GOT3 (cell line): ENCODE results near the gene PABPN1.

Source experiments
- DNase-seq: peaks from one replicate; lab custom pipeline; 2025; ENCODE audit warnings: mixed read lengths; lab: John Stamatoyannopoulos, UW

PABPN1 gene

DNA sequence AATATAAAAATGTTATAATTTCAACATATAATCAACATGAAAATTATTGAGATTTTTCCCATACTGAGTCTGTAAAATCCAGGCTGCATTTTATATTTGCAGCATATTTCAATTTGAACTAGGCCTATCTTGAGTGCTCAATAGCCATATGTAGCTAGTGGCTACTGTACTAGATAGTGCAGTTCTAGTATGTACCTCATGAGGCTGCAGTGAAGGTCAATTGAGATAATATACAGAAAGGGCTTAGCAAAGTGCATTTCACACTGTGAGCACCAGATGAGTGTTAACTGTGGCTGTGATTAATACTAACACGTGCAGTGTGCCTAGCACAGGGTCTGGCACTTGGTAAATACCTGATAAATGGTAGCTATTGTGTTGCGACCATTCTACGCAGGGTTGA lies 36.8 kb downstream of the PABPN1 start:
- DNase-seq = no peak

DNA sequence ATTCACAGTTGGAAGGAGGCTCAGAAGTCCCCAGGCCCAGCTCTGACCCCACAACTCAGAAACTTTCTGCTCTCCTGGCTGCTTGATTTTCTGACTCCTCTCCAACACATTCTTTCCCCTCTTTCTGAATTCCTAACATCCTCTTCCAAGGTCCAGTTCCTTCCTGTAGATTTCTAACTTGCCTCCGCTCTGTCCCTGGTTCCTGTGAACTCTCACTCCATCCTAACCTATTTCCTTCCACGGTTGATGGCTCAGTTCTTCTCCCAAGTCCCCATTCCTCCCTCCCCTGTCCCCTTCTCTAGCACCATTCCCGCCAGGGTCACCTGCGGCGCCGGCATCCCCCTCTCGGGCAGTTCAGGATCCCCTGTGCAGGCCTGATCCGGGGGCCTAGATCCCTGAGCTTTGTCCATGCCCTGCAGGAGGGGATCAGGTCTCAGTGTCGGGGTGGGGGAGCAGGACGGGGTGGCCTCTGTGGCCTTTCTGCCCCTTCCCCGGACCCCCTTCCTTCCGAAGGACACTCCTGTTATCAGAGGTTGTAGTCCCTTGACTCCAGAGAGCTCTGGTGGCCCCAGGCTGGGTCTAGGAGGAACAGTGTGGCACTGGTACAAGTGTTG lies 37.4 kb downstream of the PABPN1 start:
- no peak for DNase-seq

DNA sequence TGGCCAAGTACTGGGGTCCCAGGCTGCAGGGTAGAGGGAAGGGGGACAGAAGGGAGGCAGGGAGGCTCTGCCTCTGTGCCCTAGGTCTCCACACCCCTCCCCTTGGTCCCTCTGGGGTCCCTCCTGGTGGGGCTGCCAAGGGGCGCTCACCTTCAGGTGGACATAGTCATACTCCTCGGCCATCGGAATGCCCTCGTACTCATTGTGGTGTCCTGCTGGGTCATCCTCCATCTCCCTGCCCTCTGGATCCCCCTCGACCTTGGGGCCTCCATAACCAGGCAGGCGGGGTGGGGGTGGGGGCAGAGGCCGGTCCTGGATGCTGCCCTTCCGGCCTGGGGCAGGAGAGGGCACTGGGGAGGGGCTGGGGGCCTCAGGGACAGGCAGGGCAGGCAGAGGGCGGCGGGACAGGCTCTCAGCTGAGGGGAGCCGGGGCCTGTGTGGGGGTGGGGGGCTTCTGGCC lies 37.9 kb downstream of the PABPN1 start:
- no peak for DNase-seq

DNA sequence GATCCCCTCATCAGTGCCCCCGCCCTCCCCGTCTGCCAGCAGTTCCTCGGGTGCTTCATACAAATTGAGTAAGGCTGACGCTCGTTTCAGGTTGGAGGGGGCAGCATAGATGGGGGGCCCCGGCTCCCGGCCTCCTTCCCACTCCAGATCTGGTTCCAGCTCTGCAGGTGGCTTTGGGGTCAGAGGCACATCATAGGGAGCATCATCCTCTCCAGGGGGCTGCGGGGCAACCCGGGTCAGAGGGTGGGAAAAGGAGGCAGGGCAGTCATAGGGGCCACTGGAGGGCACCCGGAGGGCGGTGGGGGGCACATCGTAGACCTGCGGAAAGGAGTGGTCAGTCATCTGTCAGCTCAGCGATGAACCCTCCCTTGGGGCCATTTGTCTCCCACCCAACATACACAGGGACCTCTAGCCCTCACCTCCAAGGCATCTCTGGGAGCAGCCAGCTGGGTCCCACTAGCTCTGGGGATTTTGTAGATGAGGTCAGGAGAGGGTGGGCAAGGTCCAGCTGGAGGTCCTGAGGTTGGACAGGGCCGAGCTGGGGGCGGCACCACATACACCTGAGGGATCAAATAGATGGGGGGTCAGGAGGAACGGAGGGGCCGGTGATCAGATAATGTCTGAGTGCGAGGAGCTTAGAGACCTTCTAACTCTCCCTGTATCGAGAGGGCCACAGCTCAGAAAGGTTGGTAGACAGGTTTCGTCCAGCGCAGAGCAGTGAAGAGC lies 38.6 kb downstream of the PABPN1 start:
- no peak for DNase-seq

DNA sequence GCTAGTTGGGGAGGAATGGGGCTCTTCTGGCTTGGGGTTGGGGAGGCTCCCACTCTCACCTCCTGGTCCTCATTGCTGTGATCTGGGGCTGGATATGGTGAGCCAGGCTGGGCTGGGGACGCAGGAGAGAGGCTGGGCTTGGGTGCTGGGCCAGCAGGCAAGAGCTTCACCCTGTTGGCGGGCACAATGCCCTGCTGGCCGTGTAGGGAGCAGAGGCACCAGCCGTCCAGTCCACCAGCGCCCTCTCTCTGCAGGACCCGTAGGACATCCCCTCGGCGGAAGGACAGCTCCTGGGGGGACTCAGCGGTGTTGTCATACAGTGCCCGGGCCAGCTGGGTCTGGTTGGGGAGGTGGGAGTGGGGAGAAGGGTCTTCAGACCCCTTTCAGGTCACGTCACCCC lies 39.2 kb downstream of the PABPN1 start:
- DNase-seq = no peak

DNA sequence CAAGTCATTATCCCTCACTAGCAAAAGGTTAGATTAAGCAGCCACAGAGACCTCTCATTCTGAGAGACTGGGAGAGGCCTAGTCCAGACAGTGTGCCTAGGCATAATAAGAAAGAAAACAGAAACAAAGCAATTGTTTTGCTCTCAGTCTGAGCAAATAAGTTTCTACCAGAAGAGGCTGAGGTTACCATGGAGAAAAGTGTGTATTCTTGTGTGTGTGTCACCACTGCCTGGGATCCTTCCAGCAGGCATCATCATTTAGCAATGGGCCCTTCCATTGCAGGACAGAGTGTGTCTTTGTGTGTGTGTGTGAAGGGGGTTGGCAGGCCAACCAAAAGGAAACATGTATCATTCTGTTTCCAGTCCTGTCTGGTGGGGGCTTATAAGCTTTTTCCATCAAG lies 40.1 kb downstream of the PABPN1 start:
- no peak for DNase-seq

DNA sequence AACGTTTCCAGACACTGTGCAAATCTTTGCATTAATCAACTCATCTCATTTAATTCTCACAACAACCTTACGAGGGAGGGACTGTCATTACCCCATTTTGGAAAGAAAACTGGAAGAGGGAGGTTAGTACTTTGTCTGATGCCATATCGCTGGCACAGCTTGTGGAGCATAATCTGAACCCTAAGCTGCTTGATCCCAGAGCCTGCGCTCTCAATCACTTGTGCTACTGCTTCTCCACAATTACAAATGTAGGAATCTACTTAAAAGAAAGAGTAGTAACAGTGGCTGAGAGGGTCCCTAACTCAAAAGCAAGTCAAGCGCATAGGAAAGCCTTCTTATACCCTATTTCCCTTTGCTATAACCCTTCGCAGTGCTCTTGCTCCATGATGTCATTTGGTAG lies 40.5 kb downstream of the PABPN1 start:
- DNase-seq = no peak

DNA sequence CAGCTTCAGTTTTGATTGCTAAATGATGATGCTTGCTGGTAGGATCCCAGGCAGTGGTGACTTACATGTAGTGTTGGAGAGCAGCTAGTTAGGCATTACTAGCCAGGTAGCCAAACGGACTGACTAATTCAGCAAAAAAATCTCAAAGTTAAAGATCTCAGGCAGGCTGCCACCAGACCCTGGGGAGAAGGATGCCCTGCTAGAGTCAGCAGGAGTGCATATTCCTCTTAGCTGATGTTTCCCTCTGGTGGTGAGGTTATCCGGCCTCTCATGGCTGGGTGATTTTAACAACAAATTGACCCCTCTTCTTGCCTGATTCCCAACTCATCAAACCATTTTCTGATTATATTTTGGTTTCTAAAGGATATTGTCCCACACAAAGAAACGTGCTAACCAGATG lies 40.9 kb downstream of the PABPN1 start:
- no peak for DNase-seq

DNA sequence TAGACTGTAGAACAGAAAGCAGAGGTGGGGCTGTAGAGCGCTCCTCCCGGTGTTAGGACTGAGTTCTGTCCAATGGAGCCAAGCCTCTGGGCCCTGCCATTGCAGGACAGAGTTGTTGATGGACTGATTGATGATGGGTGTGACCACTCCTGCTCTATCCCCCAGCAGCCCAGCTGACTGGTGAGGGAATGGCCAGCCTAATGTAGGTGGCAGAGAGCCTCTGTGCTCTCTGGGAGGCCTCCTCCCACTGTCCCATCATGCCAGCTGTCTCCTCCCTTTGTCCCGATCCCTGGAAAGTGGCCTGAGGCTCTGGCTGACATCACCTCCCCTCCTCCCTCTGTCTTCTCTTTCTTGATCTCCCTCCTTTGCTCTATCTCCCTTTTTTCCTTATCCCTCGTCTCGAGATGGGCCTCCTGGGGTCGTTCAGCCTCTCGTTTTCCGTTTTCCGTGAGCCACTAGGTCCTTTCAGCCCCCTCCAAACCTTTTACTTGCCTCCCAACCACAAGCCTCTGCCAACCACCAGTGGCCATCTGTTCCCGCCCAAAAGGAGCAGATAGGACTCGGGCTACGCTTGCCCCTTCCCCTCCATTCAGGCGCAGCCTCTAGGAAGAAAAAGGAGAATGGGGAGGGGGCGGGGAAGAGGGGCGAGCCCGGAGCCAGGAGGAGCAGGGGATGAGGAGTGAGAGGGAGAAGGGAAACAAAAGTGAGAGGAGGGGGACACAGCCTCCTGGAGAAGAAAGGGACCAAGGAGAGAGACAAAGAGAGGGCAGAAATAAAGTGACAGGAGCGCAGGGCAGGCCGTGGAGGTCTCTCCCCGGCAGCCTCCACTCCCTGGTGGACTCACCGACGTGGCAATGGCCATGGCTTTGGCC lies 43.1 kb downstream of the PABPN1 start:
- DNase-seq = no peak

DNA sequence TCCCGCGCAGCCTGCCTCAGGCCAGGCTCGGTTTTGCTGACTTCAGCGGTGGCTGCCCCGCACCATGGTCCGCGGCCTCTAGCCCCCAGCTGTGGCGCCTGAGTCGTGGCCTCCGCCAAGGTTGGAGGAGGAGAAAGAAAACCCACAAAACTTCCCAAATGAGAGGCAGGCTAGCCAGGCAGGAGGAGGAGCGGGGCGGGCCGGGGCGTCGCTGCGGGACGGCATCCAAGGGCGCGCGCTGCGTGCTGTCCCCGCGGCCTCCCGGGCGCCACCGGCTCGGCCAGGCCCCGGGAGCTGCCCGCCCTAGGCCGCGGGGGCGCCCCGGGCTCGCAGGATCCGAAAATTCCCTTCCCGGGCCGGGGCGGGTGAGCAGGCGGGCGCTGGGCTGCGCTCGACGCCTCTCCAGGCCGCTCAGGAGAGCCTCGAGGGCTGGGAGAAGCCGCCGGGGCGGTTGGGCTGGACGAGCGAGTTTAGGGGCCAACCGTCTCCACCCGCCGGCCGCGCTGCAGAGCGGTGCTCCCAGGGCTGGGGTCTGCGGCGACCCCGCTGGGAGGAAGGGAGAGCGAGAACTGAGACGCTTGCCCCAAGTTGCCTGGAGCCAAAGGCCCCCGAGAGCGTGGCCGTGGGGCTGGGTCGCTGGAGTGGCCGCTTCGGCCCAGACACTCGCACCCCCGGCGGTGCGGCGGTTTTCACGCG lies 43.9 kb downstream of the PABPN1 start, which contains the start of gene EFS:
EFS (minus strand) TSS at position 137 of the 696 bp plus-strand sequence. CDS start 147 bp downstream, outside the sequence.
- DNase-seq = no peak

DNA sequence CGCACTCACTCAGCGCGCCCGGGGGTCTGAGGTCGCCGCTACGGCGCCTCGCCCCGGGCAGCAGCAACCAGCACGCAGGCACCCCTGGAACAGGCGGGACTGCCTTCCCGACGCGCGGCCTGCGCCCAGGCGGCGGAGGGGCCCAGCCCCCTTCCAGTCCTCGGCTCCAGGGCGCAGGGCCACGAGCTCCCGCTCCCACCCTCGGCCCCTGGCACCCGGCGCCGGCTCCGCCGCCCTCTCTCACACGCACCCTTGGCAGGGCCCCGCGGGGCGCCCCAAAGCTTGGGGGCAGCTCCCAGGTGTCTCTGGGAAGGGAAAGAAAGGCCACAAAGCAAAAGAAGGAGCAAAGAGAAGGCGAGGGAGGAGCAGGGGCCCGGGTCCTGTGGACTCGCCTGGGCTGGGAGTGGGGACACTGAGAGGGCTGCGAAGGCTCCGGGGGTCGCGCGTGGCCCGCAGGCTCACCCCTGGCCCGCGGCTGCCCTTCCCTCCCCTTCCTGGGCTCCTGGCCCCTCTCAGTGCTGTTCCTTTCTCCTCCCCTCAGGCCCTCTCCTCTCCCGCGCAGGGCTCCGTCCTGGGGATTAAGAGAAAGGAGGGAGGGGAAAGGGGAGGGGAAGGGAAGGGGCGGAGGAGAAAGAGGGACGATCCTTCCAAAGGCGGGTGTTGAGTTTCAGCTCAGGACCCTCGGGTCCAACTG lies 44.6 kb downstream of the PABPN1 start:
- no peak for DNase-seq

DNA sequence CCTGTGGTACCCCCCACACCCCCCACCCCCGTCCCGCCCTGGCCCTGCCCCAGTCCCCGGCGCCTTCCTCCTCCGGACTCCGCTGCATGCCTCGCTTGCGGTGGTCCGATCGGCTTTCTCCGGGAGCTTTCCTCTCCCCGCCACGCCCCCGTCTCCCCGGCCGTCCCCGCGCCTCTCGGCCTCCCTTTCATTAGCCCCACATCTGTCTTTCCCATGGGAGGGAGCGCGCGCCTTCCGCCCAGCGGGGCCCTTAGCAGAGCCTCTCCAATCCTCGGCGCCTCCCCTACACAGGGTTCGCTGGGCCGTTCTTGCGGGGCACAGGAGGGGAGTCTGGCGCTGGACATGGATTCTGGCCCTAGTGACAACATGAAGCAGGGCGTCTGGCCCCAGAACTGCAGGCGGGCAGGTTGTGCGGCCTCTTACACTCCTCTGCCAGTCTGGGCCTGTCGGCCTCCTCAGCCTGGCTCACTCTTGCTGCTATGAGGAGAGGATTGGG lies 45.2 kb downstream of the PABPN1 start:
- no peak for DNase-seq

DNA sequence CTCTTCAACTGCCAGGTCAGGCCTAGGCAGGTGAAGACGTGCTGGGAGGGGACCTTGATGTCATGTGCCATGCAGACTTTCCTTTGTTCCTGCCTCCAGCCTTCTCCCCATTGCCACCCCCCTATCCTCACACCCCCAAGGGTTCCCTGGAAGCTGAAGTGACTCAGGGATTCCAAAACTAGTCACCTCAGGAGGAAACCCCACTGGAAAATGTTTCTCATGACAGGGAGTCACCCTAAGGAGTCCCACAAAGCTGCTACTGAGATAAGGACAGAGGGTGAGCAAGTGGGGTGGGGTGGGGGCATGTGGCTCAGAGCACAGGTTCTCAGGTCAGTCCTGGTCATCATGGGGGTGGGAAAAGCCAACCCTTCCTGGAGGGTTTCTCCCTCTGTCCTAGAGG lies 49.0 kb downstream of the PABPN1 start:
- DNase-seq = no peak

DNA sequence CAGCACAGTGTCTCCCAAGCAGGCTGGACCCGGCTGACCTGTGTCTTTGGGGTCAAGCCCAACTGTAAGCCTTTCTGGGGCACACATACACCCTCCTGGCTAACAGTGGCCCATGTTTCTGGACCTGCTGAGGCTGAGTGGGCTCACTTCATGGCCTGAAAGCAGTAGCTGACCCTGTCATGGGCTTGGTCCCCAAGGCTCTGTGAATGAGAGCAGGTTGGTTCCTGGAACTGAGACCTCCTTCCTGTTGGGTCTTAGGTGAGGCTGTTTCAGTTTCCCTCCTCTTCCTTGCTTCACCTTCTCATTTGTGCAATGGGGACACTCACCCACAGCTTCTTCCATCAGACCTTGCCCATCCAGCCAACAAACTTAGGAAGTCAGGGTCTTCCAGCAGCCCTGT lies 50.6 kb downstream of the PABPN1 start:
- DNase-seq = no peak

DNA sequence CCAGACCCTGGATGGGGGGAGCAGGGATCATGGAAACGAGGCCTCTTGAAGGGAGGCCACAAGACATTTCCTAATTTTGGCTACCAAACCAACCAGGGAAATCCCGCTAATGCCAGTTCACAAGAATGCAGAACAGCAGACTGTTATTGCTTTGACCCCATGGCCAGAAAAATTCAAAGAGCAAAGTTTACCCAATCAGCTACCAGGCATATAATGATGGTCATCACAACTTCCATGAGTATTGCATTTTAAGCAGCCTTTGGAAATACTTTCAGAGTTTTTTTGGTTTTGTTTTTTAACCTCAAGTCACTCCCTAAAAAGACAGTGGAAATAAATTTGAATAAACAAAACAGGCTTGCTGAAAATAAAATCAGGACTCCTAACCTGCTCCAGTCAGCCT lies 51.3 kb downstream of the PABPN1 start, which contains the start of gene IL25:
IL25 (plus strand) TSS at position 301 of the 400 bp plus-strand sequence.
- no peak for DNase-seq

DNA sequence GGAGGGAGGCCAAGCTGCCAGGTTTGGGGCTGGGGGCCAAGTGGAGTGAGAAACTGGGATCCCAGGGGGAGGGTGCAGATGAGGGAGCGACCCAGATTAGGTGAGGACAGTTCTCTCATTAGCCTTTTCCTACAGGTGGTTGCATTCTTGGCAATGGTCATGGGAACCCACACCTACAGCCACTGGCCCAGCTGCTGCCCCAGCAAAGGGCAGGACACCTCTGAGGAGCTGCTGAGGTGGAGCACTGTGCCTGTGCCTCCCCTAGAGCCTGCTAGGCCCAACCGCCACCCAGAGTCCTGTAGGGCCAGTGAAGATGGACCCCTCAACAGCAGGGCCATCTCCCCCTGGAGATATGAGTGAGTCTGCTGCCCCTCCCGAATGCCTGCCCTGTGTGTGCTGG lies 51.8 kb downstream of the PABPN1 start:
- DNase-seq = no peak
